ENCODE data around the gene RCSD1.
A peak's percentile ranks its signal among the peaks of the same experiment; 100 is the strongest.
"Not testable (repeated sequence)": the region's sequence is repeated elsewhere in the genome, so short reads cannot be mapped to it uniquely, and the experiment has no call there.

The RCSD1 gene

DNA sequence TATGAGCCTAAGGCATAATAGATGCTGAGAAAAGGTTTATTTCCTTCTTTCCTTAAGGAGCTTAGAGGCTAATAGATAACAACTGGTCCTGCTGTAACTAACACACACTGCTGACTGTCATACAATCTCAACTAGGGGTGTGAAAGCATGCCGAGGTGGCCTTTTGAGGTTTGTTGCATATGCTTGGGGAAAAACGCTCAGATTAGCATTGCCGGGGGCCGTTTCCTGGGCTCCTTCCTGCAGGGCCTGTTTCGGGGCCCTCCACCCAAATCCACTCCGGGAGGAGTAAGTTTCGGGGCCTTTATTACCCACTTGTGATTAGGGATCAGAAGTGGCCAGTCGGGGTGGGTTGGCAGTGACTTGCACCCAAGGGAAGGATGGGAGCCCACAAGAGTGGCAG lies 27.2 kb upstream of the RCSD1 start:
- peaks cover 4 to 9% of the 10 kb centered on the region in 2 donors for H3K9me3 Mint-ChIP-seq
- H3K27me3 Mint-ChIP-seq = no peaks in the 10 kb centered on the region
- DNase-seq = no peak
- H3K36me3 Mint-ChIP-seq (ENCODE audit: insufficient read depth) = peaks cover 3% of the 10 kb centered on the region
- H3K27ac Mint-ChIP-seq = peak overlapping the region; percentile 26 to 60
- peak; percentile 30 for ATAC-seq (replicated peaks)
- H3K4me1 Mint-ChIP-seq (ENCODE audit: low read depth in 2 of 2) = peaks cover 24 to 27% of the 10 kb centered on the region in 2 donors
- H3K4me3 Mint-ChIP-seq = peak overlapping the region in 1 of 2 donors; percentile 34

DNA sequence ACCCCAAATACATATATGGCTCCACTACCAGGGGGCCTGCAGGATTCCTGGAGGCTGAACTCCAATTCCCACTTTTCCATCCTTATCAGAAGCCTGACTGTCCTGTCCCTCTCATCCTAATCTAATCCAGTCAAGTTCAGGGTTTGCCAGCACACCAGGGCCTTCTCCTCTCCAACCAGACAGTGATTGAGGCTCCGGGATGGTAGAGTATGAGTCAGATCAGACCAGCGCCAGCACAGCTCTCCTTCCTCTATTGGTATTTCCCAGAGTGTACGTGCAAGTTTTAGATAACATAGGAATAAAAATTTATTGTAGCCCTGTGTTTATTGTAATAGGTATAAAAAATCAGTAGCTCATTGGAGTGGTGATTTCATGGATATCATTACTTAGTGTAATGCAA lies 24.5 kb upstream of the RCSD1 start:
- Mint-ChIP-seq H3K36me3 (ENCODE audit: insufficient read depth) (peaks cover 3% of the 10 kb centered on the region), H3K27ac (no peak overlapping the region), H3K9me3 (peaks cover 4 to 9% of the 10 kb centered on the region in 2 donors), H3K4me3 (no peak overlapping the region), H3K27me3 (no peaks in the 10 kb centered on the region), H3K4me1 (ENCODE audit: low read depth in 2 of 2) (peaks cover 15 to 18% of the 10 kb centered on the region in 2 donors)
- no peak for DNase-seq
- ATAC-seq (replicated peaks) = no peak

DNA sequence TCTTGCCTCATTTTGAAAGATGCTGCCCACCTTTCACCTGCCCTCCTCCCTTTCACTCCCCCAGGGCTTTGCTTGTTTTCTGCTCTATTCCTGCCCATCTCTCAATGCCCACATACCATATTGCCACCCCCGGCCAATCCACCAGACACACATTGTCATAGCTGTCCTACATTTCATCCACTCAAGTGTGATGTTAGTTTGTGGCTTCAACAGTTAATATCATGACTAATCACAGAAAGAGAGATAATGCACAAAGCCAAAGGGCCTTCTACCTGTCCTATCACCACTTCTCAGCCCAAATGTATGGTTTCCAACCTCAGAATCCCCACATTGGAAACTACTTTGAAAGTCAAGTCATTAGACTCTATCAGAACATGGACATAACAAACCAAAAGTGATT lies 18.0 kb upstream of the RCSD1 start:
- H3K4me1 Mint-ChIP-seq (ENCODE audit: low read depth in 2 of 2) = peaks cover 7 to 12% of the 10 kb centered on the region in 2 donors
- H3K27ac Mint-ChIP-seq = peak overlapping the region in 1 of 2 donors; percentile 14
- H3K36me3 Mint-ChIP-seq (ENCODE audit: insufficient read depth) = peaks cover 4% of the 10 kb centered on the region
- DNase-seq = no peak
- no peak for ATAC-seq (replicated peaks)
- H3K9me3 Mint-ChIP-seq = peaks cover 2 to 4% of the 10 kb centered on the region in 2 donors
- no peak overlapping the region for H3K4me3 Mint-ChIP-seq
- no peaks in the 10 kb centered on the region for H3K27me3 Mint-ChIP-seq

DNA sequence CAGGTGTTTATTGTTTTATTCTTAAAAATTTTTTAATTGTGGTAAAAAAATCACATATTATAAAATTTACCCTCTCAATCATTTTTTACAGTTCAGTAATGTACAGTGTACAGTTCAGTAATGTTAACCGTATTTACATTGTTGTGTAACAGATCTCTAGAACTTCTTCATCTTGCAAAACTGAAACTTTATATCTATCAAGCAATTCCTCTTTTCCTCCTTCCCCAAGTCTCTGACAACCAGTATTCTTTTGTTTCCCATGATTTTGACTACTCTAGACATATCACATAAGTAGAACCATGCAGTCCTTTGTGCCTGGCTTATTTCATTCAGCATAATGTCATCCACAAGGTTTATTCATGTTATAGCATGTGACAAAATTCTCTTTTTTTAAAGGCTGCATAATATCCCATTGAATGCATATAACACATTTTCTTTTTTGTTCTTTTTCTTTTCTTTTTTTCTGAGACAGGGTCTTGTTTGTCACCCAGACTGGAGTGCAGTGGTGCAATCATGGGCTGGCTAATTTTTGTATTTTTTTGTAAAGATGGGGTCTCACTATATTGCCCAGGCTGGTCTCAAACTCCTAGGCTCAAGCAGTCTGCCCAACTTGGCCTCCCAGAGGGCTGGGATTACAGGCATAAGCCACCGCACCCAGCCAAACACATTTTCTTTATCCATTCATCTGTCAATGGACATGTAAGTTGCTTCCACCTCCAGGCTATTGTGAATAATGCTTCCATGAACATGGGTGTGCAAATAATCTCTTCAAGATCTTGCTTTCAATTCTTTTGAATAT lies 17.2 kb upstream of the RCSD1 start:
- no peak for ATAC-seq (replicated peaks)
- Mint-ChIP-seq H3K4me1 (ENCODE audit: low read depth in 2 of 2) (peaks cover 14 to 20% of the 10 kb centered on the region in 2 donors), H3K36me3 (ENCODE audit: insufficient read depth) (peaks cover 4% of the 10 kb centered on the region), H3K4me3 (no peak overlapping the region), H3K9me3 (no peaks in the 10 kb centered on the region), H3K27ac (no peak overlapping the region), H3K27me3 (no peaks in the 10 kb centered on the region)
- no peak for DNase-seq

DNA sequence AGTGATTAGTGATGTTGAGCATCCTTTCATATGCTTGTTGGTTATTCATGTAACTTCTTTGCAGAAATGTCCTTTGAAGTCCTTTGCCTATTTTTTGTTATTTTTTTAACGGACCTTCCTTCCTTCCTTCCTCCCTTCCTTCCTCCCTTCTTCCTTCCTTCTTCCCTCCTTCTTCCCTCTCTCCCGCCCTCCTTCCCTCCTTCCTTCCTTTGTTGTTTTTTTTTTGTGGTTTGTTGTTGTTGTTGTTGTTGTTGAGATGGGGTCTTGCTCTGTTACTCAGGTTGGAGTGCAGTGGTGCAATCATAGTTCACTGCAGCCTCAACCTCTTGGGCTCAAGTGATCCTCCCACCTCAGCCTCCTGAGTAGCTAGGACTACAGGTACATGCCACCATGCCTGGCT lies 16.0 kb upstream of the RCSD1 start:
- not testable (repeated sequence) for DNase-seq; H3K27me3 Mint-ChIP-seq; H3K9me3 Mint-ChIP-seq; H3K36me3 Mint-ChIP-seq (ENCODE audit: insufficient read depth); ATAC-seq (replicated peaks); H3K4me3 Mint-ChIP-seq
- H3K4me1 Mint-ChIP-seq (ENCODE audit: low read depth in 2 of 2) = peaks cover 24 to 32% of the 10 kb centered on the region in 2 donors
- H3K27ac Mint-ChIP-seq = peak overlapping the region in 1 of 2 donors; percentile 65

DNA sequence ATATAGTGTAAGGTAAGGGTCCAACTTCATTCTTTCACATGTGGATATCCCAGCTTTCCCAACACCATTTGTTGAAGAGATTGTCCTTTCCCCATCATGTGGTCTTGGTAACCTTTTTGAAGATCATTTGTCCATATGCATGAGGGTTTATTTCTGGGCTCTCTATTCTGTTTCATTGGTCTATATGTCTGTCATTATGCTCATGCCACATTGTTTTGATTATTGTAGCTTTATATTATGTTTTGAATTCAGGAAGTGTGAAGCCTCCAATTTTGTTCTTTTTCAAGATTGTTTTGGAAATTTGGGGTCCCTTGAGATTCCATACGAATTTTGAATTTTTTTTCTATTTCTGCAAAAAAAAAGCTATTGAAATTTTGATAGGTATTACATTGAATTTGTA lies 15.2 kb upstream of the RCSD1 start:
- no peaks in the 10 kb centered on the region for H3K27me3 Mint-ChIP-seq
- no peaks in the 10 kb centered on the region for H3K9me3 Mint-ChIP-seq
- peaks cover 27 to 34% of the 10 kb centered on the region in 2 donors for H3K4me1 Mint-ChIP-seq (ENCODE audit: low read depth in 2 of 2)
- no peak overlapping the region for H3K4me3 Mint-ChIP-seq
- DNase-seq (no peak), ATAC-seq (replicated peaks) (no peak)
- H3K36me3 Mint-ChIP-seq (ENCODE audit: insufficient read depth) = peaks cover 4% of the 10 kb centered on the region
- peak overlapping the region in 1 of 2 donors; percentile 35 for H3K27ac Mint-ChIP-seq

DNA sequence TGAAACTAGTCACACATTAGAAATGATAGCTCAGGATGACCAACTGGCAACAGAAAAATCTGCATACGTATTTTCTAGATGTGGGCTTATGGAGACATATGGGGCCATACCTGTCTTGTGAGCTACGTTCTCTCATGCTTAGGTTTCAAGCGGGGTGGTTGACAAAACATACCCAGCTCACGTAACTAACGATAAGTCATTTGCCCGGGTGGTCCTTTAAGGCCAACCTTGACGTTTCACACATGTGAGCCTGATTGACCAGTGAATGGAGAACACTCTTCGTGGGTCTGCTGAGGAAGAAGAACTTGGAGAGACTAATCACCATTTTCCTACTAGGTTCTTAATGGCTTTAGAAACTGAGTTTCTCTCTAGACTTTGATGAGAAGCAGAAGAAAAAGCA lies 13.5 kb upstream of the RCSD1 start:
- H3K9me3 Mint-ChIP-seq = no peaks in the 10 kb centered on the region
- H3K36me3 Mint-ChIP-seq (ENCODE audit: insufficient read depth) = no peaks in the 10 kb centered on the region
- DNase-seq (no peak), ATAC-seq (replicated peaks) (no peak)
- peaks cover 30 to 47% of the 10 kb centered on the region in 2 donors for H3K4me1 Mint-ChIP-seq (ENCODE audit: low read depth in 2 of 2)
- H3K27ac Mint-ChIP-seq = peak overlapping the region; percentile 79 to 82
- peak overlapping the region; percentile 56 to 66 for H3K4me3 Mint-ChIP-seq
- no peaks in the 10 kb centered on the region for H3K27me3 Mint-ChIP-seq

DNA sequence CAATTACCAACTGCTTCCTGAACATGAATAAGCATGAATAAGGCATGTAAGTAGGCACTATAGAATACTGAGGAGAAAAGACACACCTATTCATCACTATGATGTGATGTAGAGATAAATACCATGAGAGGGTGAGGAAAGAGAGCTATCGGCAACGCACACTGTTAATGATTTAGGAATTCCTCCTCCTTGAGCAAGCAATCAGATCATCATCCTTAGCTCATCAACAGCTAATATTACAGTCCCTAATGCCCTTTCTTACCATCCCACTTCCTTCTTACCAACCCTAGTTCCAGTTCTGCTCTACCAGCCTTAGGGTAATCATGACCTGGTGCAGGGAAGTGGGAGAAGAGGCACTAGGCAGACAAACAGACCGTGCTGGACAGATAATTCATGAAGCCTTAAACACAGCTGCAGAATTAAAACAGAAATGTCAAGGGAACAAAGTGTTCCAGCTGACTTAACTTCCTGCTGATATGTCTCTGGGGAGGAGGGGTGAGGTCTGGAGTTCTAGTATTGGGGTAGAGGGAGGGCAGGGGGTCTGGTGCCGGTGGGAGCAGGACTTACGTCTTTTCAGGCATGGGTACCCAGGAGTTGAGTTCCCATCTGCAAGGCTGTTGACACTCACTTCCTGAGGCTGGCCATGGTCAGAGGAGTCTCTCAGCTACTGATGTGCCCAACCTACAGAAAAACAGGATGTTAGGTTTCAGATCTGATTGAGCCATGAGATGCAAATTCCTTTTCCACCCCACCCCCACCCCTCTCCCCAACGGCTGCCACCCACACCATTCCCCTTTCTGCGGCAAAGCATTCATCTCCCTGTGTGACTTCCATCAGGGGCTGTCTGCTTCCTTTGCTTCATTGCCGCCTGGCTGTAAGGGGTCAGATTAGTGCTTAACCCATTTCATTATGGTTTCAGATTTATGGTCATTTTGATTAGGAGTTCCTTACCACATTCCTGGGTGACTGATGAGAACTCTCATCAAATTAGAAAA lies 12.6 kb upstream of the RCSD1 start:
- DNase-seq = no peak
- peak; percentile 79 for ATAC-seq (replicated peaks)
- H3K27ac Mint-ChIP-seq = peak overlapping the region; percentile 79 to 82

DNA sequence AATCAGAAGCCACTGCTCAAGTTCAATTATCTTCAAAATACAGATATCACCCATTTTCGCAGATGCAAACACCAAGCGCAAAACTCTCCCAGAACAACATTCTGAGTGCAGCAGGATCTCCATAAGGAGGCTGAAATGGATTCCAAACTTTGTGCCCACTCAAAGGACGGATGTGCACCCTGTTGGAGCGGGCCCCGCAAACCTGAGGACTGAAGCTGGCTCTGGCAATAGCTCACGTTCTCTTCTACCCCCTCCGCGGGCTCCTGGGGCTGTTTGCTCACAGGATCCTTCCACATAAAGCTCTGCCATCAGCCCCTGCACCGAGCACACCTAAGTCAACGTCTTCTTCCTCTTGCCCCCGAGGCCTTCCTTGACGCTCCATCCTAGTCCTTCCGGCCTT lies 11.7 kb upstream of the RCSD1 start:
- ATAC-seq (replicated peaks) (no peak), DNase-seq (no peak)
- Mint-ChIP-seq H3K4me1 (ENCODE audit: low read depth in 2 of 2) (peaks cover 30 to 46% of the 10 kb centered on the region in 2 donors), H3K27ac (peak overlapping the region; percentile 79 to 82), H3K27me3 (no peaks in the 10 kb centered on the region), H3K36me3 (ENCODE audit: insufficient read depth) (no peaks in the 10 kb centered on the region), H3K4me3 (peak overlapping the region; percentile 56 to 66), H3K9me3 (no peaks in the 10 kb centered on the region)

More for the DNA sequence above, 12.6 kb upstream of the RCSD1 start:
- no peaks in the 10 kb centered on the region for H3K36me3 Mint-ChIP-seq (ENCODE audit: insufficient read depth)
- H3K4me1 Mint-ChIP-seq (ENCODE audit: low read depth in 2 of 2) = peaks cover 30 to 46% of the 10 kb centered on the region in 2 donors
- peak overlapping the region; percentile 56 to 66 for H3K4me3 Mint-ChIP-seq
- no peaks in the 10 kb centered on the region for H3K27me3 Mint-ChIP-seq
- no peaks in the 10 kb centered on the region for H3K9me3 Mint-ChIP-seq

DNA sequence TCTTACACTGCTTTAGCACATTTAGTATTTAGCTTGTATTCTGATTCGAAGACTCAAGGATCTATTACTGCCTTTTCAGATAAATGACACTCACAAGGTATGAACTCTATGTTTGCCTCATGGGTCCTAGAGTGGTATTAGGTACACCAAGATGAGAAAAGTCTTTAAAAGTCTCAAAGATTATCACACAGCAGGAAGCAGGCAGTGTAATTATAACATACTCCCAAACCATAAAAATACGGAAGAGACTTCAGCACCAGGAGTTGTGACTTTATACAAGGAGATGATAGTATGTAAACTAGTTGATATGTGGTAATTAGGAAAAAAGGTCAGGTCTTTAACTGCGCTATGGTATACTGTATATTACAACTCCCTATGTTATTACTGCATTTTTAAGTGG lies 11.2 kb upstream of the RCSD1 start:
- Mint-ChIP-seq H3K4me3 (peak overlapping the region; percentile 7 to 56), H3K4me1 (ENCODE audit: low read depth in 2 of 2) (peaks cover 30 to 46% of the 10 kb centered on the region in 2 donors), H3K36me3 (ENCODE audit: insufficient read depth) (no peaks in the 10 kb centered on the region), H3K27ac (peak overlapping the region; percentile 6 to 82), H3K9me3 (no peaks in the 10 kb centered on the region), H3K27me3 (no peaks in the 10 kb centered on the region)
- ATAC-seq (replicated peaks) (no peak), DNase-seq (no peak)

DNA sequence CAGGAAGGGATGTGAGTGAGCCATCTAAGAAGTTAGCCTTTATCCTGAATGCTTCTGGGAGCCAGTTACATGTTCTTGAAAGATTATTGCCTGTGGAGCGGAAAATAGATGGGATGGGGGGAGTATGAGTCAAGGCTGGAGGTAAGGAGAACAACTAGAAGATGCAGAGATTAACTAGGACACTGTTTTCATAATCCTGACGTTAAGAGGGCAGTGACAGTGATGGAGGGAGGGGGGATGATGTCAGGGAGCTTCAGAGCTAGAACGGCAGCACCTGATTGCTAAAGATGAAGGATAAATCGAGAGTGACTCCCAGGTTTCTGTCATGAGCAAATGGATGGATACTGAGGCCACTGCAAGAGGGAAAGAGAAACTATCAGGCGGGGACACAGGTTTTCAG lies 10.0 kb upstream of the RCSD1 start:
- ATAC-seq (replicated peaks) = no peak

DNA sequence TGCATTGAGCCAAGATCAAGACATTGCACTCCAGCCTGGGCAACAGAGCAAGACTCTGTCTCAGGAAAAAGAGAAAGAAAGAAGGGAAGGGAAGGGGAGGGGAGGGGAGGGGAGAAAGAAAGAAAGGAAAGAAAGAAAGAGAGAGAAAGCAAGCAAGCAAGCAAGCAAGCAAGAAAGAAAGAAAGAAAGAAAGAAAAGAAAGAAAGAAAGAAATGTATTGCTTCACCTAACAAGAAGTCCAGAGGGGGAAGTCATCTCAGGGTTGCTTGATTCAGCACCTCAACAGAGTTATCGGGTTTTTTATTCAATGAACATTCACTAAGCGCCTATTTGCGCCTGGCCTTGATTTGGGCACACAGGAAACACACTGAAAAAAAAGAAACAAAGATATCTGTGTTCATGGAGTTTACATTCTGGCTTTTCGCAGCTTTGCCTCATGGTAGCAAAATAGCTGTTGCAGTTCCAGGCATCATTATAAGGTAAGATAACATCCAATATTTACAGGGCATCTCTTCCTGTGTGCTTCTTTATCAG lies 8.2 kb upstream of the RCSD1 start:
- H3K4me1 Mint-ChIP-seq (ENCODE audit: low read depth in 2 of 2) = peaks cover 37 to 56% of the 10 kb centered on the region in 2 donors
- no peak overlapping the region for H3K4me3 Mint-ChIP-seq
- no peak overlapping the region for H3K27ac Mint-ChIP-seq
- DNase-seq (no peak), ATAC-seq (replicated peaks) (no peak)
- no peaks in the 10 kb centered on the region for H3K36me3 Mint-ChIP-seq (ENCODE audit: insufficient read depth)
- H3K9me3 Mint-ChIP-seq = no peaks in the 10 kb centered on the region
- H3K27me3 Mint-ChIP-seq = no peaks in the 10 kb centered on the region

More for the DNA sequence above, 10.0 kb upstream of the RCSD1 start:
- Mint-ChIP-seq H3K4me3 (no peak overlapping the region), H3K27ac (no peak overlapping the region), H3K9me3 (no peaks in the 10 kb centered on the region), H3K4me1 (ENCODE audit: low read depth in 2 of 2) (peaks cover 30 to 46% of the 10 kb centered on the region in 2 donors), H3K36me3 (ENCODE audit: insufficient read depth) (no peaks in the 10 kb centered on the region), H3K27me3 (no peaks in the 10 kb centered on the region)
- no peak for DNase-seq

DNA sequence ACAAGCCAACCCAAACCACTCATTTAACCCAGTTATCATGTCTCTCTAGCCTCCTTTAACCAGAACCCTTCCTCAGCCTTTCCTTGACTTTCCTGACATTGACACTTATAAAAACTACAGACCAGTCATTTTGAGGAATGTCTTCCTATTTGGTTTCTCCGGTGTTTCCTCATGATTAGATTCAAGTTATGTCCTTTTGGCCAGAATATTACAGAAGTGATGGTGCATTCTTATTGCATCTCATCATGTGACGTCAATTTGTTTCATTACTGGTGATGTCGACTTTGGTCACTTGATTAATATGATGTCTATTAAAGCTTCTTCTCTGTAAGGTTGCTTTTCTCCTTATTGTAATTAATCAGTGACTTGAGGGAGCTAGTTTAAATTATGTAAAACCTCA lies 6.1 kb upstream of the RCSD1 start:
- no peak overlapping the region for H3K4me3 Mint-ChIP-seq
- H3K4me1 Mint-ChIP-seq (ENCODE audit: low read depth in 2 of 2) = peaks cover 34 to 53% of the 10 kb centered on the region in 2 donors
- ATAC-seq (replicated peaks) = no peak
- no peaks in the 10 kb centered on the region for H3K9me3 Mint-ChIP-seq
- H3K27me3 Mint-ChIP-seq = no peaks in the 10 kb centered on the region
- peaks cover 8% of the 10 kb centered on the region for H3K36me3 Mint-ChIP-seq (ENCODE audit: insufficient read depth)
- H3K27ac Mint-ChIP-seq = peak overlapping the region in 1 of 2 donors; percentile 7
- no peak for DNase-seq
